ENCODE data around the gene ACTG2.

- TF ChIP-seq, protein P1, sequence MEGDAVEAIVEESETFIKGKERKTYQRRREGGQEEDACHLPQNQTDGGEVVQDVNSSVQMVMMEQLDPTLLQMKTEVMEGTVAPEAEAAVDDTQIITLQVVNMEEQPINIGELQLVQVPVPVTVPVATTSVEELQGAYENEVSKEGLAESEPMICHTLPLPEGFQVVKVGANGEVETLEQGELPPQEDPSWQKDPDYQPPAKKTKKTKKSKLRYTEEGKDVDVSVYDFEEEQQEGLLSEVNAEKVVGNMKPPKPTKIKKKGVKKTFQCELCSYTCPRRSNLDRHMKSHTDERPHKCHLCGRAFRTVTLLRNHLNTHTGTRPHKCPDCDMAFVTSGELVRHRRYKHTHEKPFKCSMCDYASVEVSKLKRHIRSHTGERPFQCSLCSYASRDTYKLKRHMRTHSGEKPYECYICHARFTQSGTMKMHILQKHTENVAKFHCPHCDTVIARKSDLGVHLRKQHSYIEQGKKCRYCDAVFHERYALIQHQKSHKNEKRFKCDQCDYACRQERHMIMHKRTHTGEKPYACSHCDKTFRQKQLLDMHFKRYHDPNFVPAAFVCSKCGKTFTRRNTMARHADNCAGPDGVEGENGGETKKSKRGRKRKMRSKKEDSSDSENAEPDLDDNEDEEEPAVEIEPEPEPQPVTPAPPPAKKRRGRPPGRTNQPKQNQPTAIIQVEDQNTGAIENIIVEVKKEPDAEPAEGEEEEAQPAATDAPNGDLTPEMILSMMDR (IDR thresholded peaks at IDR 0.05) = no peak
- TF ChIP-seq POLR2AphosphoS5 (IDR thresholded peaks at IDR 0.05) (no peak), POLR2A (IDR thresholded peaks at IDR 0.05) (no peak)
These were observed 24.9 kb downstream of the ACTG2 start for GRCh38 chr2:73917696-73918207.

Data from breast epithelium (tissue), 3 donors.